Left lung (tissue), 14 donors: ENCODE measurements around the gene ZBTB8A. TPM values are rescaled to one million over a fixed set of nuclear protein-coding genes. Genes with fewer than 3 reads are reported as not detected.

Experiments
- ATAC-seq: fragments of 200-7000 bp; cut with Tn5 transposase; one replicate; pipeline ENCODE4 v1.9.1; 2020; ENCODE audit warnings: moderate library complexity
- DNase-seq, 4 donors: peaks; one replicate each; pipeline ENCODE4 v3.0.0-alpha.2; 2013 to 2020
- H3K27ac ChIP-seq, 2 donors: fragments of 200-600 bp; sonication (generic) in 1 of 2; one replicate each; pipeline versions ENCODE4 v1.5.0 to v1.8.0; 2020 to 2021
- H3K27me3 ChIP-seq, 2 donors: fragments of 200-600 bp; sonication (generic) in 1 of 2; one replicate each; pipeline versions ENCODE4 v1.5.0 to v1.8.0; 2020 to 2021
- H3K36me3 ChIP-seq, 2 donors: fragments of 200-600 bp; sonication (generic) in 1 of 2; one replicate each; pipeline versions ENCODE4 v1.5.0 to v1.8.0; 2020 to 2021
- H3K4me1 ChIP-seq, 2 donors: fragments of 200-600 bp; one replicate each; pipeline ENCODE4 v1.8.0; 2021
- H3K4me3 ChIP-seq, 2 donors: fragments of 200-600 bp; sonication (generic) in 1 of 2; one replicate each; pipeline versions ENCODE4 v1.5.0 to v1.8.0; 2020 to 2021; ENCODE audit warnings: mild to moderate bottlenecking in 1 of 2
- H3K9me3 ChIP-seq, 2 donors: fragments of 200-600 bp; sonication (generic) in 1 of 2; one replicate each; pipeline versions ENCODE4 v1.5.0 to v1.8.0; 2020 to 2021
- CTCF ChIP-seq, 2 donors: fragments of 200-600 bp; sonication (generic) in 1 of 2; IDR thresholded peaks; one replicate each; pipeline versions ENCODE4 v1.5.0 to v1.8.0; 2021; ENCODE audit warnings: antibody characterized with exemption in 2 of 2
- intact Hi-C, 2 donors: fragments of 100-400 bp; cut with DNase I; formaldehyde crosslinking; loops; one replicate each; pipeline versions ENCODE4 v1.11.2 to v1.14.2; 2022
- long read RNA-seq, 12 donors: library from polyadenylated mRNA in 2 of 12; unstranded in 2 of 12; transcript quantifications; one replicate each; pipeline ENCODE4 v2.0.0 and lab custom pipeline, GENCODE V29; 2019 to 2026
- polyA plus RNA-seq, 6 donors: library from polyadenylated mRNA; unstranded; fragments of 120-200 nt; gene quantifications; one replicate each; pipeline ENCODE4 v1.2.1, GENCODE V29; 2013; ENCODE audit not compliant: insufficient read length in 6 of 6
- total RNA-seq, 2 donors: library from RNA; stranded (reverse); fragmentation: NEBNext Ultra II Directional; extraction: Animal tissue kit (Norgen Biotek cat#: 25700); gene quantifications; one replicate each; pipeline ENCODE4 v1.2.1, GENCODE V29; 2021
- donor health status: DM: no; HTN: yes; CAD: no.
- donor health status: DM: no; HTN: no; CAD: no.

Gene ZBTB8A
- total RNA-seq (1 to 10 TPM; 8.6 to 9.8 TPM), polyA plus RNA-seq (10 to 100 TPM; 13.4 to 17.3 (median 14.9) TPM)
- long read RNA-seq, donor 1, full-length matches to known transcripts: 5 of 5 reads
- long read RNA-seq, donor 1, partial matches to known transcripts: 0 of 5 reads
- long read RNA-seq, donor 1, other reads (novel, unspliced or antisense): 0 of 5 reads
- long read RNA-seq, donor 2, full-length matches to known transcripts: 4 of 9 reads
- long read RNA-seq, donor 2, partial matches to known transcripts: 5 of 9 reads
- long read RNA-seq, donor 2, other reads (novel, unspliced or antisense): 0 of 9 reads
- long read RNA-seq, donor 3: 0 reads
- long read RNA-seq, donor 4, full-length matches to known transcripts: 2 of 3 reads
- long read RNA-seq, donor 4, partial matches to known transcripts: 0 of 3 reads
- long read RNA-seq, donor 4, other reads (novel, unspliced or antisense): 1 of 3 reads
- long read RNA-seq, donor 5, full-length matches to known transcripts: 1 of 1 reads
- long read RNA-seq, donor 5, partial matches to known transcripts: 0 of 1 reads
- long read RNA-seq, donor 5, other reads (novel, unspliced or antisense): 0 of 1 reads
- long read RNA-seq, donor 6, full-length matches to known transcripts: 6 of 6 reads
- long read RNA-seq, donor 6, partial matches to known transcripts: 0 of 6 reads
- long read RNA-seq, donor 6, other reads (novel, unspliced or antisense): 0 of 6 reads
- long read RNA-seq, donor 7: 0 reads
- long read RNA-seq, donor 8, full-length matches to known transcripts: 4 of 4 reads
- long read RNA-seq, donor 8, partial matches to known transcripts: 0 of 4 reads
- long read RNA-seq, donor 8, other reads (novel, unspliced or antisense): 0 of 4 reads
- long read RNA-seq, donor 9: 0 reads
- long read RNA-seq, donor 10, partial matches to known transcripts: 3 of 4 reads
- long read RNA-seq, donor 10, other reads (novel, unspliced or antisense): 0 of 4 reads
- long read RNA-seq, donor 11, full-length matches to known transcripts: 3 of 3 reads
- long read RNA-seq, donor 11, partial matches to known transcripts: 0 of 3 reads
- long read RNA-seq, donor 11, other reads (novel, unspliced or antisense): 0 of 3 reads
- long read RNA-seq, donor 12, full-length matches to known transcripts: 1 of 1 reads
- long read RNA-seq, donor 12, partial matches to known transcripts: 0 of 1 reads
- long read RNA-seq, donor 12, other reads (novel, unspliced or antisense): 0 of 1 reads

- Histone ChIP-seq H3K27me3 (peaks cover 0 to 33% of the 10 kb centered on the region in 2 donors), H3K36me3 (no peaks in the 10 kb centered on the region), H3K4me1 (peaks cover 0 to 26% of the 10 kb centered on the region in 2 donors), H3K4me3 (peak within 1 kb of the TSS; percentile 50 to 54), H3K9me3 (no peaks in the 10 kb centered on the region), H3K27ac (peak within 1 kb of the TSS; percentile 50 to 69)
- DNase-seq: peak in 3 of 4 donors; percentile 38 to 77 (median 71)
- intact Hi-C loops: no loop called here
- ATAC-seq: peak; percentile 81
- no peak for TF ChIP-seq CTCF (IDR thresholded peaks at IDR 0.05)
Observed at GRCh38 chr1:32538887-32539583, at the start of gene ZBTB8A. Gene ZBTB8A, plus strand, starts transcription at chr1:32539427. Its CDS starts 53,505 bp downstream, at chr1:32592932.

- Histone ChIP-seq H3K27ac (no peak overlapping the region), H3K4me3 (no peak overlapping the region), H3K36me3 (no peaks in the 10 kb centered on the region), H3K9me3 (no peaks in the 10 kb centered on the region), H3K27me3 (no peaks in the 10 kb centered on the region), H3K4me1 (no peaks in the 10 kb centered on the region)
- DNase-seq: no peak
- TF ChIP-seq CTCF (IDR thresholded peaks at IDR 0.05): no peak
- no peak for ATAC-seq
- intact Hi-C loops: no loop called here
Observed at GRCh38 chr1:32489774-32490454, 49.3 kb upstream of the ZBTB8A start.

- Histone ChIP-seq H3K27me3 (no peaks in the 10 kb centered on the region), H3K4me1 (no peaks in the 10 kb centered on the region), H3K4me3 (no peak overlapping the region), H3K27ac (no peak overlapping the region), H3K9me3 (no peaks in the 10 kb centered on the region), H3K36me3 (no peaks in the 10 kb centered on the region)
- intact Hi-C loops: no loop called here
- DNase-seq: no peak
- TF ChIP-seq CTCF (IDR thresholded peaks at IDR 0.05): no peak
- ATAC-seq: no peak
Observed at GRCh38 chr1:32491386-32491785, 47.8 kb upstream of the ZBTB8A start.

GRCh38 chr1:32494196-32494595, 45.0 kb upstream of the ZBTB8A start:
- Histone ChIP-seq H3K36me3 (no peaks in the 10 kb centered on the region), H3K27me3 (no peaks in the 10 kb centered on the region), H3K4me1 (no peaks in the 10 kb centered on the region), H3K27ac (no peak overlapping the region), H3K9me3 (no peaks in the 10 kb centered on the region), H3K4me3 (no peak overlapping the region)
- intact Hi-C loops: no loop called here
- ATAC-seq: no peak
- TF ChIP-seq CTCF (IDR thresholded peaks at IDR 0.05): no peak
- no peak for DNase-seq
